LHCN-M2 (cell line): ENCODE results near the gene ITPKC. TPM values are rescaled to one million over a fixed set of nuclear protein-coding genes. Genes with fewer than 3 reads are reported as not detected.

ENCODE experiments used
- DNase-seq: peaks from one replicate; pipeline ENCODE4 v3.0.0-alpha.2; 2012; ENCODE audit warnings: low read depth
- total RNA-seq: library from RNA; depleted of rRNA; stranded (reverse); fragments of >200 nt; gene quantifications from 2 replicates; pipeline ENCODE4 v1.2.3, GENCODE V29; 2014

The ITPKC gene
- total RNA-seq, 1 experiment from 2014 or later = 11.1 TPM

- DNase-seq = no peak
Measured at GRCh38 chr19:40690050-40690692, 26.7 kb upstream of the ITPKC start, which contains the start of gene NUMBL. TSS of gene NUMBL (minus strand) at chr19:40690651. CDS start at chr19:40690483, 168 bp downstream.

- peak; percentile 89 for DNase-seq
Measured at GRCh38 chr19:40690693-40691420, 26.1 kb upstream of the ITPKC start.

GRCh38 chr19:40691421-40692211, 25.3 kb upstream of the ITPKC start:
- no peak for DNase-seq

GRCh38 chr19:40692212-40692551, 24.7 kb upstream of the ITPKC start:
- DNase-seq = no peak

GRCh38 chr19:40693150-40693788, 23.6 kb upstream of the ITPKC start:
- DNase-seq = no peak

GRCh38 chr19:40693896-40694295, 23.0 kb upstream of the ITPKC start:
- no peak for DNase-seq

GRCh38 chr19:40695881-40696280, 21.0 kb upstream of the ITPKC start:
- no peak for DNase-seq

- DNase-seq = no peak
Measured at GRCh38 chr19:40697007-40697406, 19.9 kb upstream of the ITPKC start.

GRCh38 chr19:40700083-40700482, 16.8 kb upstream of the ITPKC start:
- DNase-seq = no peak

GRCh38 chr19:40701758-40702157, 15.2 kb upstream of the ITPKC start:
- no peak for DNase-seq

- DNase-seq = no peak
Measured at GRCh38 chr19:40702337-40703012, 14.4 kb upstream of the ITPKC start.

- DNase-seq = no peak
Measured at GRCh38 chr19:40703029-40703755, 13.7 kb upstream of the ITPKC start.

- DNase-seq = no peak
Measured at GRCh38 chr19:40704491-40705361, 12.2 kb upstream of the ITPKC start.

GRCh38 chr19:40705362-40705651, 11.6 kb upstream of the ITPKC start:
- DNase-seq = no peak

- no peak for DNase-seq
Measured at GRCh38 chr19:40705950-40706619, 10.8 kb upstream of the ITPKC start.

GRCh38 chr19:40707615-40708014, 9.3 kb upstream of the ITPKC start:
- no peak for DNase-seq

- DNase-seq = no peak
Measured at GRCh38 chr19:40709817-40710216, 7.1 kb upstream of the ITPKC start.

GRCh38 chr19:40713939-40714338, 3.0 kb upstream of the ITPKC start:
- no peak for DNase-seq
